Measurements from ENCODE around the gene PINK1. TPM values are rescaled to one million over a fixed set of nuclear protein-coding genes. Genes with fewer than 3 reads are reported as not detected.

PINK1 gene
- total RNA-seq, 1 experiment from 2014 or later, result 17.0 TPM

GRCh38 chr1:20611652-20612051 is 21.6 kb upstream of the PINK1 start:
- Histone ChIP-seq H3K27me3 (ENCODE audit: insufficient read depth, low read length) (no peaks in the 10 kb centered on the region), H2BK15ac (ENCODE audit: low read depth, low read length) (no peak overlapping the region), H3K4me1 (ENCODE audit: insufficient read depth, low read length) (peaks cover 5% of the 10 kb centered on the region; the same call in 1 of the 2 replicates), H4K20me1 (ENCODE audit: control insufficient read depth, insufficient read depth, insufficient read length) (no peaks in the 10 kb centered on the region), H2AK5ac (ENCODE audit: insufficient read length, low read length) (no peak overlapping the region), H3K9ac (ENCODE audit: extremely low read depth, insufficient read length, low read length) (no peak overlapping the region), H3K4ac (ENCODE audit: low read depth, low read length) (no peak overlapping the region), H4K8ac (replicated peaks; ENCODE audit: insufficient read length, low read depth, low read length) (no peak overlapping the region), H2BK20ac (ENCODE audit: low read depth, low read length, poor library complexity, severe bottlenecking) (no peak overlapping the region), H3K9me3 (ENCODE audit: control insufficient read depth, low read depth, low read length) (no peaks in the 10 kb centered on the region), H2BK5ac (ENCODE audit: insufficient read length, low read length) (no peak overlapping the region), H2AFZ (ENCODE audit: low read length) (no peak overlapping the region), H4K5ac (ENCODE audit: insufficient read length, low read depth, low read length) (no peak overlapping the region), H2BK12ac (ENCODE audit: insufficient read length, low read depth, low read length) (no peak overlapping the region), H4K91ac (ENCODE audit: insufficient read length, low read depth, low read length) (no peak overlapping the region), H3K23ac (ENCODE audit: insufficient read length, low read depth, low read length) (no peak overlapping the region), H3T11ph (ENCODE audit: low read length) (no peak overlapping the region), H2BK120ac (ENCODE audit: low read depth, low read length, poor library complexity, severe bottlenecking) (no peak overlapping the region), H3K14ac (ENCODE audit: insufficient read depth, low read length) (no peak overlapping the region), H3K23me2 (ENCODE audit: insufficient read length, low read depth, low read length, poor library complexity, severe bottlenecking) (no peaks in the 10 kb centered on the region), H3K4me2 (ENCODE audit: insufficient read depth, insufficient read length, low read length) (no peak overlapping the region), H3K56ac (ENCODE audit: insufficient read length, low read depth, low read length) (no peak overlapping the region), H3K18ac (ENCODE audit: insufficient read length, low read depth, low read length) (no peak overlapping the region), H3K79me2 (ENCODE audit: insufficient read depth, low read length) (no peaks in the 10 kb centered on the region), H3K27ac (ENCODE audit: insufficient read length, low read depth, low read length) (no peak overlapping the region), H3K79me1 (ENCODE audit: insufficient read depth, low read depth, low read length, poor library complexity, severe bottlenecking) (no peaks in the 10 kb centered on the region)
- H3K27ac Mint-ChIP-seq, result no peak overlapping the region
- H3K9me3 Mint-ChIP-seq, result no peaks in the 10 kb centered on the region
- no CpG with 5 or more reads among the region's 5 CpGs for WGBS (ENCODE audit: extremely low coverage, insufficient read length, low lambda C conversion rate)
- TF ChIP-seq CTCF (conservative IDR thresholded peaks at IDR 0.05), result no peak
- H3K36me3 Mint-ChIP-seq (ENCODE audit: insufficient read depth in 1 of 3, low read depth in 3 of 3), result no peaks in the 10 kb centered on the region
- DNase-seq, result no peak
- H3K27me3 Mint-ChIP-seq (ENCODE audit: low read depth), result peaks cover 2% of the 10 kb centered on the region; the same call in 1 of the 2 replicates
- no peak overlapping the region for H3K4me3 Mint-ChIP-seq
- H3K4me1 Mint-ChIP-seq, result peaks cover 35 to 43% of the 10 kb centered on the region in 2 experiments
